SK-N-SH (cell line): Measurements from ENCODE around the gene SFXN1. TPM values are rescaled to one million over a fixed set of nuclear protein-coding genes. Genes with fewer than 3 reads are reported as not detected.

ENCODE experiments used
- CTCF ChIA-PET: fragments of 300-600, 350-600 bp; formaldehyde crosslinking; extraction: SDS; loops from one replicate; lab custom pipeline; 2021; lab: Yijun Ruan, JAX
- POLR2A ChIA-PET: fragments of 350-600 bp; sonication (Branson Sonifier 250); formaldehyde crosslinking; extraction: SDS; loops from one replicate; lab custom pipeline; 2020; ENCODE audit warnings: antibody characterized with exemption, inconsistent platforms; lab: Yijun Ruan, JAX
- DNase-seq: peaks from one replicate; pipeline ENCODE4 v3.0.0; 2012
- H2AFZ ChIP-seq: fragments of 200-600 bp; sonication (generic); 2 replicates; pipeline ENCODE4 v1.8.1; 2016; ENCODE audit warnings: antibody characterized with exemption, mild to moderate bottlenecking, low read depth
- H3F3A ChIP-seq: fragments of 200-600 bp; sonication (generic); replicated peaks from 2 replicates; pipeline ENCODE3; 2016; ENCODE audit warnings: antibody characterized with exemption, mild to moderate bottlenecking; ENCODE audit not compliant: insufficient read depth
- H3K27ac ChIP-seq, 2 experiments: fragments of 200-500 bp in 1 of 2; fragments of 200-600 bp in 1 of 2; sonication (Bioruptor generic) in 1 of 2; sonication (generic), shearing (Covaris generic) in 1 of 2; 2 replicates each; pipeline versions ENCODE4 v1.5.1 to v1.6.1; 2014 to 2016; ENCODE audit warnings: low read depth in 2 of 2, inconsistent platforms in 1 of 2, low read length in 1 of 2, mild to moderate bottlenecking in 1 of 2, mixed read lengths in 1 of 2
- H3K27me3 ChIP-seq: fragments of 200-600 bp; sonication (generic), shearing (Covaris generic); 2 replicates; pipeline ENCODE4 v1.6.1; 2016; ENCODE audit warnings: mixed run types; ENCODE audit not compliant: insufficient read depth
- H3K36me3 ChIP-seq, 2 experiments: fragments of 200-500 bp in 1 of 2; fragments of 200-600 bp in 1 of 2; sonication (Bioruptor generic) in 1 of 2; sonication (generic) in 1 of 2; replicated peaks in 1 of 2; 2 replicates each; pipeline versions ENCODE3 to v1.5.1; 2014 to 2016; ENCODE audit warnings: low read length in 1 of 2, mild to moderate bottlenecking in 1 of 2; ENCODE audit not compliant: insufficient read depth in 2 of 2, control insufficient read depth in 1 of 2
- H3K4me1 ChIP-seq, 2 experiments: fragments of 200-500 bp in 1 of 2; fragments of 200-600 bp in 1 of 2; sonication (Bioruptor generic) in 1 of 2; sonication (generic), shearing (Covaris generic) in 1 of 2; 2 replicates each; pipeline versions ENCODE4 v1.5.1 to v1.6.1; 2014 to 2016; ENCODE audit warnings: low read depth in 1 of 2, low read length in 1 of 2, mixed run types in 1 of 2; ENCODE audit not compliant: insufficient read depth in 2 of 2, control insufficient read depth in 1 of 2
- H3K4me2 ChIP-seq: fragments of 200-600 bp; sonication (generic), shearing (Covaris generic); 2 replicates; pipeline ENCODE4 v1.6.1; 2017; ENCODE audit warnings: mixed run types
- H3K4me3 ChIP-seq, 2 experiments: fragments of 200-500 bp in 1 of 2; fragments of 200-600 bp in 1 of 2; sonication (Bioruptor generic) in 1 of 2; sonication (generic), shearing (Covaris generic) in 1 of 2; 2 replicates each; pipeline versions ENCODE4 v1.5.1 to v1.8.1; 2014 to 2016; ENCODE audit warnings: low read depth in 2 of 2, inconsistent platforms in 1 of 2, low read length in 1 of 2, mild to moderate bottlenecking in 1 of 2, mixed read lengths in 1 of 2, moderate library complexity in 1 of 2
- H3K79me2 ChIP-seq: fragments of 200-600 bp; sonication (generic); 2 replicates; pipeline ENCODE4 v1.8.1; 2017; ENCODE audit warnings: mild to moderate bottlenecking; ENCODE audit not compliant: insufficient read depth
- H3K9ac ChIP-seq: fragments of 200-600 bp; sonication (generic); 2 replicates; pipeline ENCODE4 v1.6.1; 2017; ENCODE audit warnings: mixed run types
- H3K9me2 ChIP-seq: fragments of 200-600 bp; sonication (generic); 2 replicates; pipeline ENCODE4 v1.6.1; 2017; ENCODE audit warnings: mixed run types
- H3K9me3 ChIP-seq: fragments of 200-600 bp; sonication (generic); 2 replicates; pipeline ENCODE4 v1.6.1; 2017; ENCODE audit warnings: mixed run types, mild to moderate bottlenecking, moderate library complexity
- H4K20me1 ChIP-seq: fragments of 200-600 bp; sonication (generic); 2 replicates; pipeline ENCODE4 v1.6.1; 2017; ENCODE audit warnings: mild to moderate bottlenecking, mixed run types; ENCODE audit not compliant: insufficient read depth
- EZH2phosphoT487 ChIP-seq: fragments of 200-600 bp; sonication (generic); IDR thresholded peaks from 2 replicates; pipeline ENCODE4 v1.6.1; 2017; ENCODE audit warnings: low read depth, mixed run types, mild to moderate bottlenecking, antibody characterized with exemption, moderate library complexity, borderline replicate concordance
- FOXJ3 ChIP-seq: sonication (generic); formaldehyde crosslinking; IDR thresholded peaks from 2 replicates; pipeline ENCODE4 v1.5.1; 2020; ENCODE audit warnings: mild to moderate bottlenecking, missing genetic modification reagents
- JUND ChIP-seq: IDR thresholded peaks from 2 replicates; pipeline ENCODE4 v1.4.0; 2012
- MXI1 ChIP-seq: IDR thresholded peaks from 2 replicates; pipeline ENCODE4 v1.6.1; 2012; ENCODE audit warnings: mild to moderate bottlenecking, low read depth, low read length, improper control_type of control experiment
- NFIC ChIP-seq: IDR thresholded peaks from 2 replicates; pipeline ENCODE4 v1.4.0; 2012; ENCODE audit warnings: borderline replicate concordance
- NRF1 ChIP-seq: IDR thresholded peaks from 2 replicates; pipeline ENCODE4 v1.6.1; 2012; ENCODE audit warnings: low read depth, mild to moderate bottlenecking, low read length
- POLR2AphosphoS5 ChIP-seq: IDR thresholded peaks from 2 replicates; pipeline ENCODE4 v1.6.1; 2012; ENCODE audit warnings: low read depth, low read length
- RXRA ChIP-seq: IDR thresholded peaks from 2 replicates; pipeline ENCODE4 v1.4.0; 2012; ENCODE audit warnings: low read depth, mild to moderate bottlenecking, borderline replicate concordance
- TAF1 ChIP-seq: IDR thresholded peaks from 2 replicates; pipeline ENCODE4 v1.6.1; 2012; ENCODE audit warnings: low read depth, mild to moderate bottlenecking, low read length, moderate library complexity, borderline replicate concordance
- TCF12 ChIP-seq: IDR thresholded peaks from 2 replicates; pipeline ENCODE4 v1.4.0; 2012
- TEAD4 ChIP-seq: IDR thresholded peaks from 2 replicates; pipeline ENCODE4 v1.4.0; 2012; ENCODE audit warnings: mild to moderate bottlenecking, borderline replicate concordance; ENCODE audit not compliant: insufficient read depth
- USF2 ChIP-seq: fragments of 150-350 bp; IDR thresholded peaks from 2 replicates; pipeline ENCODE4 v1.6.1; 2017; ENCODE audit warnings: antibody characterized with exemption, low read length, low read depth, borderline replicate concordance
- YY1 ChIP-seq: IDR thresholded peaks from 2 replicates; pipeline ENCODE4 v1.4.0; 2012; ENCODE audit warnings: low read depth, mild to moderate bottlenecking
- ZBTB33 ChIP-seq: IDR thresholded peaks from 2 replicates; pipeline ENCODE4 v1.4.0; 2012; ENCODE audit warnings: low read depth, borderline replicate concordance
- WGBS: methylation state at CpG from one replicate; pipeline ENCODE4 v1.1.6; 2017; ENCODE audit warnings: low lambda C conversion rate; 5-methylcytosine and 5-hydroxymethylcytosine counted together
- polyA plus RNA-seq, 3 experiments: library from polyadenylated mRNA; depleted of rRNA; stranded (reverse); fragments of >200 nt; gene quantifications; 2 replicates each; pipeline ENCODE4 v1.2.3, GENCODE V29; 2012
- TF ChIP-seq, protein P1 (sequence below): IDR thresholded peaks from 2 replicates; pipeline ENCODE4 v1.4.0; 2012; ENCODE audit warnings: low read depth, borderline replicate concordance

SFXN1 gene
- polyA plus RNA-seq, 1 of the 3 experiments (the other 2 are of a cell fraction) = 73.6 TPM

- no peak overlapping the region for H3K27ac ChIP-seq
- H2AFZ ChIP-seq = no peak overlapping the region
- no peaks in the 10 kb centered on the region for H3K79me2 ChIP-seq
- H3K36me3 ChIP-seq = no peaks in the 10 kb centered on the region
- H3K4me1 ChIP-seq = no peaks in the 10 kb centered on the region
- WGBS = 49% methylated on average over 11 of the region's 11 CpGs
- TF ChIP-seq TCF12 (no peak), FOXJ3 (CRISPR knock-in tag) (no peak), NRF1 (no peak), TEAD4 (no peak), ZBTB33 (no peak), RXRA (no peak), TAF1 (no peak), YY1 (no peak), USF2 (no peak), JUND (no peak), EZH2phosphoT487 (no peak), NFIC (no peak), POLR2AphosphoS5 (no peak), MXI1 (no peak)
- TF ChIP-seq, protein P1, sequence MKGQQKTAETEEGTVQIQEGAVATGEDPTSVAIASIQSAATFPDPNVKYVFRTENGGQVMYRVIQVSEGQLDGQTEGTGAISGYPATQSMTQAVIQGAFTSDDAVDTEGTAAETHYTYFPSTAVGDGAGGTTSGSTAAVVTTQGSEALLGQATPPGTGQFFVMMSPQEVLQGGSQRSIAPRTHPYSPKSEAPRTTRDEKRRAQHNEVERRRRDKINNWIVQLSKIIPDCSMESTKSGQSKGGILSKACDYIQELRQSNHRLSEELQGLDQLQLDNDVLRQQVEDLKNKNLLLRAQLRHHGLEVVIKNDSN = no peak
- TF ChIP-seq, all 33 proteins: peak for 0
- DNase-seq = no peak
- Histone ChIP-seq H3F3A (no peaks in the 10 kb centered on the region), H4K20me1 (no peaks in the 10 kb centered on the region), H3K9ac (no peak overlapping the region), H3K9me2 (no peaks in the 10 kb centered on the region), H3K4me3 (no peak overlapping the region), H3K27me3 (peaks cover 12% of the 10 kb centered on the region; the same call in 1 of the 2 replicates), H3K4me2 (no peak overlapping the region), H3K9me3 (no peaks in the 10 kb centered on the region)
- ChIA-PET POLR2A (no interaction called here), CTCF (interaction anchor here (1.1 to 2.9 kb wide), 4 partner anchors 8 to 505 kb away, joined by 3 to 15 read pairs (median 4); no protein-coding TSS in a partner anchor)
Observed at GRCh38 chr5:175456105-175456742, 22.1 kb upstream of the SFXN1 start.
